ENCODE measurements around the gene PIK3IP1. TPM values are rescaled to one million over a fixed set of nuclear protein-coding genes. Genes with fewer than 3 reads are reported as not detected.
A peak's percentile ranks its signal among the peaks of the same experiment; 100 is the strongest.

The PIK3IP1 gene
- total and polyA plus RNA-seq, 4 donors: 11.5 to 47.1 (median 29.7) TPM

DNA sequence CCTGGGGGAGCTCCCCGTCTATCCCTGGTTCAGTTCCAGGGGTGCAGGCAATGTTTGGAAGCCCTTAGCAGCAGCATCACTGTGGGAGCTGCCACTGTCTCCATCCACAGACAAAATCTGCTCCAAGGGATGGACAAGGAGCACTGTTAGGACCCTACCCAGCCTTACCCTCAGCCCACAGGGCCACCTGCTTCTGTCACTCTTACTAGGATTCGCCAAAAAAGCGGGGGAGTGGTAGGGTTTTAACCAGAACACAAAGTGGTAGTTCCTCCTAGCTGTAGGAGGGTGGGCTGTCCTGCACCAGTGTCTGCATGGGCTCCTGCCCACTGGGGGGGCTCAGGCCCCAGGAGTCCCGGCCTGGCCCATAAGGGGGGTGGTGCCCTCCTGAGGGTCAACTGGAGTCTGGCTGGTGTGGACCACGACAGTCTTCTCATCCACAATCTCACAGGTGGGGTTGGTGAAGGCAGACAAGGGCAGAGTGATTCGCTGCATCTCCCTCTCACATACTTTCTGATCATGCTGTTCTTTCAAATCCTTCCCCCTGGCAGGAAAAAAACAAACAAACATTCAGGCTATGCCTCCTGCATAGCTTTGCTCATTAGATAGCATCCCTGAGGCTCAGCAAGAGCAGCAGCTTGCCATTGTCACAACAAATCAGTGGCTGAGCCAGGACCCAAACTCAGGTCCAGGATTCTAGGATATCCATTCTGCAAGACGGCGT, 9.4 kb downstream of the PIK3IP1 start:
- Histone ChIP-seq H3K36me3 (ENCODE audit: control insufficient read depth in 4 of 4, insufficient read depth in 4 of 4, low read length in 4 of 4) (peaks cover 7 to 53% (median 15%) of the 10 kb centered on the region in 4 donors), H3K4me3 (no peak overlapping the region), H3K9me3 (ENCODE audit: control insufficient read depth in 4 of 4, insufficient read depth in 3 of 4, low read length in 3 of 4) (no peaks in the 10 kb centered on the region), H3K27me3 (ENCODE audit: control insufficient read depth in 3 of 3, insufficient read depth in 3 of 3, low read length in 2 of 3) (no peaks in the 10 kb centered on the region), H3K9ac (ENCODE audit: insufficient read depth in 1 of 2, low read length in 2 of 2) (no peak overlapping the region), H3K4me1 (ENCODE audit: control insufficient read depth in 5 of 5, insufficient read depth in 5 of 5, low read length in 5 of 5) (peaks cover 0 to 8% (median 5%) of the 10 kb centered on the region in 5 donors), H3K27ac (ENCODE audit: low read depth in 1 of 2, low read length in 1 of 2) (no peak overlapping the region)
- TF ChIP-seq, protein P1, sequence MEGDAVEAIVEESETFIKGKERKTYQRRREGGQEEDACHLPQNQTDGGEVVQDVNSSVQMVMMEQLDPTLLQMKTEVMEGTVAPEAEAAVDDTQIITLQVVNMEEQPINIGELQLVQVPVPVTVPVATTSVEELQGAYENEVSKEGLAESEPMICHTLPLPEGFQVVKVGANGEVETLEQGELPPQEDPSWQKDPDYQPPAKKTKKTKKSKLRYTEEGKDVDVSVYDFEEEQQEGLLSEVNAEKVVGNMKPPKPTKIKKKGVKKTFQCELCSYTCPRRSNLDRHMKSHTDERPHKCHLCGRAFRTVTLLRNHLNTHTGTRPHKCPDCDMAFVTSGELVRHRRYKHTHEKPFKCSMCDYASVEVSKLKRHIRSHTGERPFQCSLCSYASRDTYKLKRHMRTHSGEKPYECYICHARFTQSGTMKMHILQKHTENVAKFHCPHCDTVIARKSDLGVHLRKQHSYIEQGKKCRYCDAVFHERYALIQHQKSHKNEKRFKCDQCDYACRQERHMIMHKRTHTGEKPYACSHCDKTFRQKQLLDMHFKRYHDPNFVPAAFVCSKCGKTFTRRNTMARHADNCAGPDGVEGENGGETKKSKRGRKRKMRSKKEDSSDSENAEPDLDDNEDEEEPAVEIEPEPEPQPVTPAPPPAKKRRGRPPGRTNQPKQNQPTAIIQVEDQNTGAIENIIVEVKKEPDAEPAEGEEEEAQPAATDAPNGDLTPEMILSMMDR (IDR thresholded peaks at IDR 0.05; ENCODE audit: control extremely low read depth, extremely low read depth): no peak
- ATAC-seq (ENCODE audit: insufficient read depth, low FRiP score) (no peak), DNase-seq (no peak)
- WGBS, 2 donors: 77 to 82% methylated on average over 8 of the region's 8 CpGs

DNA sequence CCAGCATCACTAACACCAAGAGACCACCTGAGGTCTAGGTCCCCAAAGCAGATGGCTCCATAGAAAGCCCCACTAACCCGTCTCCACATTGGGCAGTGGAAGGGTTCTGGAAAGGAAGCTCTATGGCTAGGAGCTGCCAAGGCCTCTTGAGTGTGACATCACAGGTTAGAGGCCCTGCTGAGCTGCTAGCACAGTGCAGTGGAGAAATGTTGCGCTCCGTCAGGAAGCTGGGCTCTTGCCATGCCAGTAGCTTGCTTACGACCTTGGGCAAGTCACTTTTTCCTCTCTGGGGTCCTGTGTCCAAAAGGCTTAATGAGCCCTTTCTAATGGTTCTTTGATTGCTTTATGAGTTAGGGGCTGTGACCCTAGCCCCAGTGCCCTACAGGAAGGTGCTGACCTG, 10.6 kb downstream of the PIK3IP1 start:
- TF ChIP-seq, protein P1 (IDR thresholded peaks at IDR 0.05; ENCODE audit: control extremely low read depth, extremely low read depth): no peak
- Histone ChIP-seq H3K27ac (ENCODE audit: low read depth in 1 of 2, low read length in 1 of 2) (peak overlapping the region in 1 of 2 donors; percentile 41), H3K4me1 (ENCODE audit: control insufficient read depth in 5 of 5, insufficient read depth in 5 of 5, low read length in 5 of 5) (peaks cover 0 to 8% (median 5%) of the 10 kb centered on the region in 5 donors), H3K27me3 (ENCODE audit: control insufficient read depth in 3 of 3, insufficient read depth in 3 of 3, low read length in 2 of 3) (no peaks in the 10 kb centered on the region), H3K9me3 (ENCODE audit: control insufficient read depth in 4 of 4, insufficient read depth in 3 of 4, low read length in 3 of 4) (no peaks in the 10 kb centered on the region), H3K36me3 (ENCODE audit: control insufficient read depth in 4 of 4, insufficient read depth in 4 of 4, low read length in 4 of 4) (peaks cover 7 to 59% (median 16%) of the 10 kb centered on the region in 4 donors), H3K9ac (ENCODE audit: insufficient read depth in 1 of 2, low read length in 2 of 2) (no peak overlapping the region), H3K4me3 (no peak overlapping the region)
- DNase-seq: no peak
- ATAC-seq (ENCODE audit: insufficient read depth, low FRiP score): no peak
- WGBS, 2 donors: 60 to 63% methylated on average over 4 of the region's 4 CpGs

DNA sequence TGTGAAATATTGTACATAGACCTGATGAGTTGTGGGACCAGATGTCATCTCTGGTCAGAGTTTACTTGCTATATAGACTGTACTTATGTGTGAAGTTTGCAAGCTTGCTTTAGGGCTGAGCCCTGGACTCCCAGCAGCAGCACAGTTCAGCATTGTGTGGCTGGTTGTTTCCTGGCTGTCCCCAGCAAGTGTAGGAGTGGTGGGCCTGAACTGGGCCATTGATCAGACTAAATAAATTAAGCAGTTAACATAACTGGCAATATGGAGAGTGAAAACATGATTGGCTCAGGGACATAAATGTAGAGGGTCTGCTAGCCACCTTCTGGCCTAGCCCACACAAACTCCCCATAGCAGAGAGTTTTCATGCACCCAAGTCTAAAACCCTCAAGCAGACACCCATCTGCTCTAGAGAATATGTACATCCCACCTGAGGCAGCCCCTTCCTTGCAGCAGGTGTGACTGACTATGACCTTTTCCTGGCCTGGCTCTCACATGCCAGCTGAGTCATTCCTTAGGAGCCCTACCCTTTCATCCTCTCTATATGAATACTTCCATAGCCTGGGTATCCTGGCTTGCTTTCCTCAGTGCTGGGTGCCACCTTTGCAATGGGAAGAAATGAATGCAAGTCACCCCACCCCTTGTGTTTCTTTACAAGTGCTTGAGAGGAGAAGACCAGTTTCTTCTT, 12.3 kb downstream of the PIK3IP1 start:
- no peaks in the 10 kb centered on the region for H3K9me3 ChIP-seq (ENCODE audit: control insufficient read depth in 4 of 4, insufficient read depth in 3 of 4, low read length in 3 of 4)
- peaks cover 5 to 58% (median 17%) of the 10 kb centered on the region in 4 donors for H3K36me3 ChIP-seq (ENCODE audit: control insufficient read depth in 4 of 4, insufficient read depth in 4 of 4, low read length in 4 of 4)
- H3K9ac ChIP-seq (ENCODE audit: insufficient read depth in 1 of 2, low read length in 2 of 2): no peak overlapping the region
- no peaks in the 10 kb centered on the region for H3K27me3 ChIP-seq (ENCODE audit: control insufficient read depth in 3 of 3, insufficient read depth in 3 of 3, low read length in 2 of 3)
- peak overlapping the region in 1 of 2 donors; percentile 20 for H3K27ac ChIP-seq (ENCODE audit: low read depth in 1 of 2, low read length in 1 of 2)
- TF ChIP-seq, protein P1 (IDR thresholded peaks at IDR 0.05; ENCODE audit: control extremely low read depth, extremely low read depth): no peak
- H3K4me3 ChIP-seq: no peak overlapping the region
- DNase-seq: no peak
- ATAC-seq (ENCODE audit: insufficient read depth, low FRiP score): no peak
- H3K4me1 ChIP-seq (ENCODE audit: control insufficient read depth in 5 of 5, insufficient read depth in 5 of 5, low read length in 5 of 5): peaks cover 0 to 6% (median 2%) of the 10 kb centered on the region in 5 donors
